GM21737 (cell line): ENCODE data around the gene IRF2.

Source experiments
- ATAC-seq: cut with Tn5 transposase; IDR thresholded peaks from one replicate; pipeline ENCODE4 v1.9.1; 2021; ENCODE audit warnings: mild to moderate bottlenecking, moderate library complexity; ENCODE audit not compliant: unreplicated experiment

The IRF2 gene

GRCh38 chr4:184451726-184452125, 22.6 kb downstream of the IRF2 start:
- ATAC-seq: no peak

DNA sequence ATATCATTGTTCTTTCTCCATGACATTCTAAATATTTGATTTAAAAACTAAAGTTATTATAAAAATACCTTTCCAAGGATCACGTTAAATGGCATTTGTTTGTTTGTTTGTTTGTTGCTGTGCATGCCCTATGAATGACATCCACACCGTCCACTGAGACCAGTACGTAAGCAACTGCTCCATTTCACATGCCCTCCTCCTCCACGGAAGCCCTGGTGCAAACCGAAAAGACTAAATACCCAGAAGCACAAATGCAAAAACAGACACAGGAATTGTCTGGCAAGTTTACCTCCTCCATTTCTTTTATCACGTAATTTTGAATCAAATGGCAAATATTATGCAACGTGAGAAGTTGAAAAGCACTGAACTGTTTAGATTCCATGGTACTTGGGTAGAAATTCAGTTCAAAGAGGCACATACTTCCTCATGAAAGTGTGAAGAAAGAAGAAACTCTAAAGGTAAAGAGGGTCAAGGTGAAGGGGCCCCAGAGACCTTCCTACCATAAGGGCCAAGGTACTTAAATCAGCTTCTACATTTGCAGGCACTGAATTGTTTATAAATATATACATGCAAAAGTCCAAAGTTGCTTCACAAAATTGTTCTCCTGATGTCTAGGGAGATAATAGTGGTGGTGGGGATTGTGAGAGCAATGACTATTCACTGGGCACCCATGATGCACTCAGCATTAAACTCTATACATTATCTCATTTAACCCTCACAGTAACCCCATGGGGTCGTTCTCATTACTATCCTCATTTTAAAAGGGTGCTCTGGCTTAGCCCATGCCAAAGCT, 23.4 kb downstream of the IRF2 start:
- ATAC-seq: no peak

GRCh38 chr4:184450045-184450444, 24.3 kb downstream of the IRF2 start:
- ATAC-seq: no peak

- no peak for ATAC-seq
Measured at GRCh38 chr4:184448821-184449220, 25.5 kb downstream of the IRF2 start.

DNA sequence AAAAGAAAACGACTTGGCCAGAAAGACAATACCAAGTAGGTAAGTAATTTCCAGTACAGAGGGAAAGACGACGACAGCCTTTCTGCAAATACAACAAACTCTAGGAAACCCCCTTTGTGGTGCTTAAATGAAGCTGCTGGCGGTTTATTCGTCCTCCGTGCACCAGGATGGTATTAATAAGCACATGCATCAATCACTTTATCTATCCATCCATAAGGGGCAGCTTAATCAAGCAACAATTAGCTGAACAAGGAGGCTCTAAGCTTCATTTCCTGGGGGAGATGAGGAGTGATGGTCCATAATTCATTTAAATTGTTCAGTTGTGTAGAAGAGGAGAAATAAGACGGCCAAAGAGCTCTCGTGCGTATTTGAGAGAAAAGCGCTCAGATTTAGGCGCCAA, 26.2 kb downstream of the IRF2 start:
- ATAC-seq: no peak

GRCh38 chr4:184447664-184448063, 26.7 kb downstream of the IRF2 start:
- ATAC-seq: no peak

DNA sequence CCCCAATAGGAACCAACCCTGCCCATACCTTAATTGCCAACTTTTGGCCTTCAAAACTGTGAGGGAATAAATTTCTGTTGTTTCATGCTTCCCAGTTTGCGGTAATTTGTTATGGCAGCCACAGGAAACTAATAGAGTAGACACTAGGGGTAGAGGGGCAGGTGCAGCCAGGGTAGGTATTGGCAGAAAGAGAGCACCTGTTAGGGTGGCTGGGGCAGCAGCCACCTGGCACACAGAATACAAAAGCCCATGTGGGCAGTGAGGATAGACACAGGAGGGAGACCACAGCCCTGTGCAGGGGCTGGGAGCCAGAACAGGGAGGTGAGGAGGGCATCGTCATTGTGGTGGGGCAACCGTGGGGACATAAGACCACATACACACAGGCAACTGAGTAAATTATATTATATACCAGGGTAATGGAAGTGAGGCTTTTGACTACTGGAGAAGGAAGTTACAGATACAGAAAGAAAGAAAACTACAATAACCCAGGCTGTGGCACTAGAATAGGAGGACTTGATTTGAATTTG, 28.2 kb downstream of the IRF2 start:
- ATAC-seq: no peak

DNA sequence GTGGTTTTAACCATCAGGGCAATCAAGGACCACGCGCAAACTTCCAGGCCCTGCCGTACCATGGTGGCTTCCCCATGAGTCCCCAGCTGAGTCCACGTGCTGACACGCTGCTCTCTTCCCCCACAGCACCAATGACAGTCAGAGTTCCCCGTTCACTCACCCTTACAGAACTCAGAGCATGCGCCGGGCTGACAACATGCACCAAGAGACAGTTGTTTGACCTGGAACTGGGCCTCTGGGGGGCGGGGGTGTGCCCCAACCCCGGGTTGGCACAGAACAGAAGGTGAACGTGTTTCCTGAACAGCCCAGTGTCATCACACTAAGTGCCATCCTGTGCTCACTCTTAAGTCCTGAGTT, 29.4 kb downstream of the IRF2 start:
- no peak for ATAC-seq

DNA sequence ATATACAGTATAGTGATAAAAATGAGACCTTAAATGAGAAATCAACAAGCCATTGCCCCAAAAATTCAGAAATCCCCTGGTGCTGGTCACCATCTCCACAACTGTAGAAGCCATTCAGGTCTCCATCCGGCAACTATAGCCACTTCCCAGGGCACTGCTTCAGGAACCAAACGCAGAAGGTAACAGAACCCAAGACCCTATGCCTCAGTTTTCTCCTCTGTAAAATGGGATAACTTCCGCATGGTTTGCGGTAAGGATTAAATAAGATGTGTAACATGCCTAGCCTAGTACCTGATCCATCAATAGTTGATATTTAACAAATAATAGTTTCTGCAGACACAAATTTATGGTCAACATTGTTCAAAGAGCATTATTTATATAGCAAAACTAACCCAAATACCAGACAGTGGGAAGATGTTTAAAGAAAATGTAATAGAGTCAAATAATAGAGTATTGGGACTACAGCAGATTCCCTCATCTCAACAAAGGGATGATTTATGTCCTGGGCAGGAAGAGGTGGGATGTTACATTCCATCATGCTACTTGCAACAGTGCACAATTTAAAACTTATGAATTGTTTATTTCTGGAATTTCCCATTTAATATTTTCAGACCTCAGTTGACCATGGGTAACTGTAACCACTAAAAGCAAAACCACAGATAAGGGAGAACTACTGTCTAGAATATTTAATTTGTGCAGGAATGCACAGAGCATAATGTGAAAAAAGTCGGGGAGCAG, 30.0 kb downstream of the IRF2 start:
- no peak for ATAC-seq

- no peak for ATAC-seq
Measured at GRCh38 chr4:184443318-184443717, 31.0 kb downstream of the IRF2 start.

DNA sequence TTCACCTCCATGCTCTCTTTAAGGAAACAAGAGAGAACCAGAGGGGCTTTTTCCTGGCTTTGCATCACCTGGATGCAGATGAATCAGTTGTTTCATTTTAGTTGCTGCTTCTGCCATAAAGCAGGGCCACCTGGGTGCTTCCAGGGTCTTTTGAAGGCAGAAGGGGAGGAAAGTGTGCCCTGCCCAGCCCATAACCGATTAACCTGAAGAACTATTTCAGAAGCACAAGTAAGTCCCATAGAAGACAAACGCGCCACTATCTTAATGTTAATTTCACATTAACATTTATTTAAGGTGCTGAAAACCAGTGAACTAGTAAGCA, 32.1 kb downstream of the IRF2 start:
- no peak for ATAC-seq

DNA sequence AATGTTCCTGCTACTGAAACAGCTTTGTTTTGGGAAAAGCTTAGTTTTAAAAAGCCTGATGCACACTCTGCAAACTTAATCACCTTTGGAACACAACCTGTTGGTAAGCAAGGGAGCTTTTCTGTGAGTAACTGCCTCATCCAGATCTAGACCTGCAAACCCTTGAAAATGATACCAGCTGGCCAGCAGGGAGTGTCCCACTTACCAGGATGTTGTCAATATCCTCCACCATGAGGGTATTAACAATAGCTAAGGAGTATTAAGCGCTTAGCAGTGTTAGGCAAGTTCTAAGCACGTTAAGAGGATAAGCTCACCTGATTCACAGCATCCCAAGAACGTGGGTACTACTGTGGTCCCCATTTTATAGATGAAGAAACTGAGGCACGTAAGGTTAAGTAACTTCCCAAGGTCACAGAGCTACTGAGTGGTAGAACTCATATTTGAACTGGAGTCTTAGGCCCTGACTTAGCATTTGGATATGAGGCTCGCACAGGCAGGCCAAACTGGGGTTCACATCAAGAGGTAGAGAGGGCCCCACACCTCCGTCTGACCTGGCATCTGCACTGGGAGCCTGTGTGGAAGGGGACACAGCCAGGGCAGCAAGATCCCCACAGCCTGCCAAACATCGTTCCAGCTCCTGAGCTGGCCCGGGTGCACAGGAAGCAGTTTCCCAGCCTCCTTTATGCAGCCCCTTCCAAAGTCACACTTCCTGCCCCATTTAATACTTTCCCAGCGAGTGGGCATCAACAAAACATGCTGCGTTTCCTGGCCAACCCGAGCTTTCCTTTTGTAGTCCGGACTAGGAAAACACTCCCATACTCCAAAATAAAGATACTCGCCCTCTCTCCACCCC, 32.7 kb downstream of the IRF2 start:
- ATAC-seq: no peak

GRCh38 chr4:184440595-184441358, 33.6 kb downstream of the IRF2 start:
- ATAC-seq: no peak

GRCh38 chr4:184439856-184440594, 34.3 kb downstream of the IRF2 start:
- no peak for ATAC-seq

- ATAC-seq: no peak
Measured at GRCh38 chr4:184439386-184439785, 35.0 kb downstream of the IRF2 start.

GRCh38 chr4:184438375-184438774, 36.0 kb downstream of the IRF2 start:
- ATAC-seq: no peak

DNA sequence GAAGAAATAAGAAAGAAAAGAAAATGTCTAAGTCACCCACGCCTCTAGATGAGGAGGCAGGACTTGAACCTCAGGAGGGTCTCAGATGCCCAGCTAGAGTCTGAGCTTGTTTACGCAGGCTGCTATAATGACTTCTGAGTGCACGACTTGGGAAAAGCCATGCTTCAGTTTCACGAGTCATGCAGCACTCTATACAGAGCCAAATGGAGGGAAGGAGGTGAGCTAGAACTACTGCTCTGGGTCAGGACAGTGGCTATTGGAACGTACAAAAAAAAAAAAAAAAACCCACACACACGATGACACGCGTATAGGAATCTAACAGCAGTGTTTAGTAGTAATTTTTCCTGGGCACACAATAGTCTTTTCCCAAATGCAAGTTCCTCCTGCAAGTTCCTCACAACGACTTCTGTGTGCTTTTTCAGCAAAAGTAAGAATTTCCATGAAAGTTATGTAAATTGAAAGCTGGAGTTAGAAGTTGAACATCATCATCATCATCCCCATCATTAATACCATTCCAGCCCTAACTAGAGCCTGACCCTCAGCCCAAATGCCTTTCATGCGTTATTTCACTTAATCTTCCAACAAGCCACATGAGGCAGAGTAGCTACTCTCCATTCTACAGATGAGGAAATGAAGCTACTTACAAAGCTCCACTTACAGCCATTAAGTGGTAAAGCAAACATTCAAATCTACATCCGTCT, 36.6 kb downstream of the IRF2 start:
- peak; percentile 71 for ATAC-seq

DNA sequence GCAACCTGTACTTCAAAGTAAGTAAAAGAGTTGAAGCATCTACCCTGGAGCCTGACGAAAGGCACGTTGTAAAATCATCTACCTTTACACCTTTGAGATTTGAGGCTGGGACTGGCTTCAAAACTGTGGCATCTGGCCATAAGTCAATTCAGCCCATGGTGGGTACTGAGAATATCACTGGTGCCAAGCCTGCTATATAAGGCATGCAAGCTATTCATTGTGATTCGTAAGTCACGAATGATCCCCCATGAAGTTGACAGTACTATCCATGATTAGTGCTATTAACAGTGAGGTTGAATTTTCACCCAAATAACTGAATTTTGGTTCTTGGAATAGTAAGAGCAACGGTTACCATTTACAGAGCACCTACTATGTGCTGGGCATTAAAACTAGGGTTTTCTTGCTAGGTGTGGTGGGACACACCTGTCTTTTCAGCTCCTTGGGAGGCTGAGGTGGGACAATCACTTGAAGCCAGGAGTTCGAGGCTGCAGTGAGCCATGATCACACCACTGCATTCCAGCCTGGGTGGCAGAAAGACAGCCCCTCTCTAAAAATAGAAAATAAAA, 39.8 kb downstream of the IRF2 start:
- ATAC-seq: no peak

DNA sequence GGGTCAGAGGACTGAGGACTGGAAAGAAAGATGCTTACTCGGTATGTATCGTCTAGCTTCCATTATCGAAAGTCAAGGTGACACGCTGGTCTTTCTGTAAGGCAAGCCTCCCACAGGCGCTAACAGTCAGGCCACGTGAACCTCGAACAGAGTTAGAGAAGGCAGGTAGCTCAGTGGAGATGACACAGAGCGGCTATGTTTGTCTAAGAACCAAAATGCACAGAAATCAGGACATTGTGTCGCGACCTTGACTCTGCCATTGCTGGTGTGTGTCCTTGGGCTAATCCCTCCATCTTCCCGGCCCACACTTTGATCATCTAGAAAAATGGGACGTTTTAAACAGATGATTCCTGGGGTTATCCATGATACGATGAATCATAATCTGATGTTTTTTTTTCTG, 40.3 kb downstream of the IRF2 start:
- ATAC-seq: no peak
